GM12878 (cell line): ENCODE measurements around the gene EFCAB11. TPM values are rescaled to one million over a fixed set of nuclear protein-coding genes. Genes with fewer than 3 reads are reported as not detected.

Experiments
- CEBPB ChIP-seq, 2 experiments: fragments of 150-350 bp in 1 of 2; IDR thresholded peaks; 2 replicates each; pipeline ENCODE4 v1.6.1; 2012 to 2014; ENCODE audit warnings: low read depth in 2 of 2, low read length in 2 of 2, borderline replicate concordance in 1 of 2, inconsistent platforms in 1 of 2
- KAT2A ChIP-seq: conservative IDR thresholded peaks from 2 replicates; pipeline ENCODE4 v1.6.1; 2011; ENCODE audit warnings: low read depth, low read length; ENCODE audit not compliant: control insufficient read depth
- PML ChIP-seq: IDR thresholded peaks from 2 replicates; pipeline ENCODE4 v1.6.1; 2012; ENCODE audit warnings: low read length, inconsistent platforms
- TARDBP ChIP-seq: IDR thresholded peaks from 2 replicates; pipeline ENCODE4 v1.6.1; 2016; ENCODE audit warnings: borderline replicate concordance
- polyA plus RNA-seq, 11 experiments: library from polyadenylated mRNA; depleted of rRNA in 4 of 11; unstranded in 6 of 11; stranded (reverse) in 5 of 11; fragments of >200 nt; fragmentation: Nextera tagmentation in 4 of 11; fragmentation: Illumina TruSeq in 1 of 11; extraction: Ambion mirVana in 4 of 11; extraction: Trizol in 1 of 11; gene quantifications; 1 replicate in 1 of 11; 2 replicates in 10 of 11; pipeline versions ENCODE4 v1.2.1 to v1.2.3, GENCODE V29; 2011 to 2016; ENCODE audit warnings: inconsistent platforms in 2 of 11, missing spikeins in 2 of 11, low read depth in 1 of 11
- total RNA-seq, 4 experiments: library from RNA; depleted of rRNA in 3 of 4; stranded (reverse); fragments of >200 nt in 3 of 4; fragmentation: Illumina TruSeq in 1 of 4; extraction: Trizol in 1 of 4; gene quantifications; 2 replicates each; pipeline versions ENCODE4 v1.2.1 to v1.2.3, GENCODE V29; 2013 to 2021
- TF ChIP-seq, protein P1 (sequence below): IDR thresholded peaks from 2 replicates; pipeline ENCODE4 v1.6.1; 2012; ENCODE audit warnings: low read depth, low read length, improper control_type of control experiment
- TF ChIP-seq, protein P2 (sequence below): fragments of 450-650 bp; IDR thresholded peaks from 2 replicates; pipeline ENCODE4 v1.6.1; 2017; ENCODE audit warnings: low read depth, mild to moderate bottlenecking, moderate library complexity
- TF ChIP-seq, protein P3 (sequence below): fragments of 450-650 bp; IDR thresholded peaks from 2 replicates; pipeline ENCODE4 v1.6.1; 2018; ENCODE audit warnings: borderline replicate concordance, mild to moderate bottlenecking; ENCODE audit not compliant: partially characterized antibody
- TF ChIP-seq, protein P4 (sequence below): fragments of 450-650 bp; IDR thresholded peaks from 2 replicates; pipeline ENCODE4 v1.6.1; 2017; ENCODE audit warnings: mild to moderate bottlenecking

The EFCAB11 gene
- total and polyA plus RNA-seq, 10 of the 15 experiments (the other 5 are each of a cell fraction or from before 2014, with no cell fraction given) = 8.6 to 37.4 (median 18.0) TPM

DNA sequence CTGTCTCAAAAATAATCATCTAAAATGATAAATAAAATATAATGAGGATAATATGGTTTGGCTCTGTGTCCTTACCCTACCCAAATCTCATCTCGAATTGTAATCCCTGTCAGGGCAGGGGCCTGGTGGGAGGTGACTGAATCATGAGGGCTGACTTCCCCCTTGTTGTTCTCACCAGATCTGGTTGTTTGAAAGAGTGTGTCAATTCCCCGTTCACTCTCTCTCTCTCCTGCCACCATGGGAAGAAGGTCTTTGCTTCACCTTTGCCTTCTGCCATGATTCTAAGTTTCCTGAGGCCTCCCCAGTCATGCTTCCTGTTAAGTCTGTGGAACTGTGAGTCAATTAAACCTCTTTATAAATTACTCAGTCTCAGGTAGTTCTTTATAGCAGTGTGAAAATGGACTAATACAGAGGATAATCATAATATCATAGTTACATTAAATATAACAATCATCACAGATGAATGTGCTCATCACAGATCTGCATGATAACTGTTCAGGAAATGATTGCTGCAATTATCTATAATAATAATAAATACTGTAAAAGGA, 12.6 kb downstream of the EFCAB11 start (continued):
- TF ChIP-seq, protein P1, sequence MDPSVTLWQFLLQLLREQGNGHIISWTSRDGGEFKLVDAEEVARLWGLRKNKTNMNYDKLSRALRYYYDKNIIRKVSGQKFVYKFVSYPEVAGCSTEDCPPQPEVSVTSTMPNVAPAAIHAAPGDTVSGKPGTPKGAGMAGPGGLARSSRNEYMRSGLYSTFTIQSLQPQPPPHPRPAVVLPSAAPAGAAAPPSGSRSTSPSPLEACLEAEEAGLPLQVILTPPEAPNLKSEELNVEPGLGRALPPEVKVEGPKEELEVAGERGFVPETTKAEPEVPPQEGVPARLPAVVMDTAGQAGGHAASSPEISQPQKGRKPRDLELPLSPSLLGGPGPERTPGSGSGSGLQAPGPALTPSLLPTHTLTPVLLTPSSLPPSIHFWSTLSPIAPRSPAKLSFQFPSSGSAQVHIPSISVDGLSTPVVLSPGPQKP = no peak
- TF ChIP-seq KAT2A = no peak
- TF ChIP-seq, protein P2, sequence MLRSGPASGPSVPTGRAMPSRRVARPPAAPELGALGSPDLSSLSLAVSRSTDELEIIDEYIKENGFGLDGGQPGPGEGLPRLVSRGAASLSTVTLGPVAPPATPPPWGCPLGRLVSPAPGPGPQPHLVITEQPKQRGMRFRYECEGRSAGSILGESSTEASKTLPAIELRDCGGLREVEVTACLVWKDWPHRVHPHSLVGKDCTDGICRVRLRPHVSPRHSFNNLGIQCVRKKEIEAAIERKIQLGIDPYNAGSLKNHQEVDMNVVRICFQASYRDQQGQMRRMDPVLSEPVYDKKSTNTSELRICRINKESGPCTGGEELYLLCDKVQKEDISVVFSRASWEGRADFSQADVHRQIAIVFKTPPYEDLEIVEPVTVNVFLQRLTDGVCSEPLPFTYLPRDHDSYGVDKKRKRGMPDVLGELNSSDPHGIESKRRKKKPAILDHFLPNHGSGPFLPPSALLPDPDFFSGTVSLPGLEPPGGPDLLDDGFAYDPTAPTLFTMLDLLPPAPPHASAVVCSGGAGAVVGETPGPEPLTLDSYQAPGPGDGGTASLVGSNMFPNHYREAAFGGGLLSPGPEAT = no peak
- no peak for TF ChIP-seq CEBPB (IDR thresholded peaks at IDR 0.05; ENCODE audit: borderline replicate concordance in 1 of 2, low read depth in 2 of 2, low read length in 2 of 2)
- TF ChIP-seq TARDBP = no peak
- TF ChIP-seq PML = no peak
- TF ChIP-seq, protein P3, sequence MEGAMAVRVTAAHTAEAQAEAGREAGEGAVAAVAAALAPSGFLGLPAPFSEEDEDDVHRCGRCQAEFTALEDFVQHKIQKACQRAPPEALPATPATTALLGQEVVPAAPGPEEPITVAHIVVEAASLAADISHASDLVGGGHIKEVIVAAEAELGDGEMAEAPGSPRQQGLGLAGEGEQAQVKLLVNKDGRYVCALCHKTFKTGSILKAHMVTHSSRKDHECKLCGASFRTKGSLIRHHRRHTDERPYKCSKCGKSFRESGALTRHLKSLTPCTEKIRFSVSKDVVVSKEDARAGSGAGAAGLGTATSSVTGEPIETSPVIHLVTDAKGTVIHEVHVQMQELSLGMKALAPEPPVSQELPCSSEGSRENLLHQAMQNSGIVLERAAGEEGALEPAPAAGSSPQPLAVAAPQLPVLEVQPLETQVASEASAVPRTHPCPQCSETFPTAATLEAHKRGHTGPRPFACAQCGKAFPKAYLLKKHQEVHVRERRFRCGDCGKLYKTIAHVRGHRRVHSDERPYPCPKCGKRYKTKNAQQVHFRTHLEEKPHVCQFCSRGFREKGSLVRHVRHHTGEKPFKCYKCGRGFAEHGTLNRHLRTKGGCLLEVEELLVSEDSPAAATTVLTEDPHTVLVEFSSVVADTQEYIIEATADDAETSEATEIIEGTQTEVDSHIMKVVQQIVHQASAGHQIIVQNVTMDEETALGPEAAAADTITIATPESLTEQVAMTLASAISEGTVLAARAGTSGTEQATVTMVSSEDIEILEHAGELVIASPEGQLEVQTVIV = no peak
- TF ChIP-seq, protein P4, sequence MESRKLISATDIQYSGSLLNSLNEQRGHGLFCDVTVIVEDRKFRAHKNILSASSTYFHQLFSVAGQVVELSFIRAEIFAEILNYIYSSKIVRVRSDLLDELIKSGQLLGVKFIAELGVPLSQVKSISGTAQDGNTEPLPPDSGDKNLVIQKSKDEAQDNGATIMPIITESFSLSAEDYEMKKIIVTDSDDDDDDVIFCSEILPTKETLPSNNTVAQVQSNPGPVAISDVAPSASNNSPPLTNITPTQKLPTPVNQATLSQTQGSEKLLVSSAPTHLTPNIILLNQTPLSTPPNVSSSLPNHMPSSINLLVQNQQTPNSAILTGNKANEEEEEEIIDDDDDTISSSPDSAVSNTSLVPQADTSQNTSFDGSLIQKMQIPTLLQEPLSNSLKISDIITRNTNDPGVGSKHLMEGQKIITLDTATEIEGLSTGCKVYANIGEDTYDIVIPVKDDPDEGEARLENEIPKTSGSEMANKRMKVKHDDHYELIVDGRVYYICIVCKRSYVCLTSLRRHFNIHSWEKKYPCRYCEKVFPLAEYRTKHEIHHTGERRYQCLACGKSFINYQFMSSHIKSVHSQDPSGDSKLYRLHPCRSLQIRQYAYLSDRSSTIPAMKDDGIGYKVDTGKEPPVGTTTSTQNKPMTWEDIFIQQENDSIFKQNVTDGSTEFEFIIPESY = no peak
